ENCODE data around the gene TBC1D2B. TPM values are rescaled to one million over a fixed set of nuclear protein-coding genes. Genes with fewer than 3 reads are reported as not detected.
"Not testable (repeated sequence)": the region's sequence is repeated elsewhere in the genome, so short reads cannot be mapped to it uniquely, and the experiment has no call there.

Gene TBC1D2B
- polyA plus RNA-seq, 3 donors, result 19.0 to 47.3 (median 24.4) TPM

DNA sequence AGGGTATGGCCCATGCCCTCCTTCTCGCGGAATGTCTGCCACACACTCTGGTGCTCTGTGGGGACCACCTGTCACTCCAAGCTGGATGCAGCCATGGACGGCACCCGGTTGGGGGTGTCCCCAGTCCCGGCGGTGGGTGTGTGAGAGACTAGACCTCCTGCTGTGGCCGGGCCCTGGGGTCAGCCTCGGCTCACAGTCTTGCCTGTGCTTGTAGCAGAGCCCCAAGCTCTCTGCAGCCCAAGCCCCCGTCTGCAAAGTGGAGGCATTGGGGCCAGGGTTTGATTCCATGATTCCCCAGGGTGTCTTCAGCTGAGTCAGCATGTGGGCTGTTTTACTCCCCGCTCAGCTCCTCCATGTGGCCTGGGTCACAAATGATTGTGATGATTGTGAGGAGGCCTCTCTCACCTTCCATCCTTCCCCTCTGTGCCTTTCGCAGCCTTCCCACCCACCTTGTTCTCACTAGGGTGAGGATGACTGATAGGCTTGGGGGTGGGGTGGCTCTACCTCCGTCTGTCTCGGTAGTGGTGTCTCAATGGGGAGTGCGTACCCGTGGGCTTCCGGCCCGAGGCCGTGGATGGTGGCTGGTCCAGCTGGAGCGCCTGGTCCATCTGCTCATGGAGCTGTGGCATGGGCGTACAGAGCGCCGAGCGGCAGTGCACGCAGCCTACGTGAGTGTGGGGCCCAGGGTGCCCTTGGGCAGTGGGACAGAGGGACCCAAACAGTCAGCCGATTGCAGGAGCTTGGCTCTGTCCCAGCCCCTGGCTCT, 100.6 kb downstream of the TBC1D2B start:
- not testable (repeated sequence) for H3K27ac ChIP-seq (ENCODE audit: low read depth, low read length)
- 85 to 91% (median 86%) methylated on average over 21 to 26 of the region's 26 CpGs for WGBS, 3 donors

DNA sequence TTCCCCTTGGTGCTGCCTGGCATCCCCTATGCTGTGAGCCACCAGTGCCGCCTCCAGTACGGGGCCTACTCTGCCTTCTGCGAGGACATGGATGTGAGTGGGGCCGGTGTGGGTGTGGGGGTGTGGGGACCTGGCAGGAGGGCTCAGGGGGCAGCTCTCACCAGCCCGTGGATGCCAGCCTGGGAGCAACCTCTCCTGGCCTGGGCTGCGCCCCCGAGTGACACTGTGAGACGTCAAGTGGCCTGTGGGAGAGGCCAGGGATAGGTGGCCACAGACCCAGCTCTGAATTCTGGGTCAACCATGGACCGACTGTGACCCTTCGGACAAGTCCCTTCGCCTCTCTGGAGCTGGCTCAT, 101.4 kb downstream of the TBC1D2B start:
- not testable (repeated sequence) for H3K27ac ChIP-seq (ENCODE audit: low read depth, low read length)

GRCh38 chr15:77975332-77976094, 102.0 kb downstream of the TBC1D2B start:
- no peak overlapping the region for H3K27ac ChIP-seq (ENCODE audit: low read depth, low read length)
- 79 to 84% (median 82%) methylated on average over 24 to 26 of the region's 26 CpGs for WGBS, 3 donors

More for the DNA sequence above, 101.4 kb downstream of the TBC1D2B start:
- 90 to 98% (median 97%) methylated on average over 10 to 11 of the region's 11 CpGs for WGBS, 3 donors

DNA sequence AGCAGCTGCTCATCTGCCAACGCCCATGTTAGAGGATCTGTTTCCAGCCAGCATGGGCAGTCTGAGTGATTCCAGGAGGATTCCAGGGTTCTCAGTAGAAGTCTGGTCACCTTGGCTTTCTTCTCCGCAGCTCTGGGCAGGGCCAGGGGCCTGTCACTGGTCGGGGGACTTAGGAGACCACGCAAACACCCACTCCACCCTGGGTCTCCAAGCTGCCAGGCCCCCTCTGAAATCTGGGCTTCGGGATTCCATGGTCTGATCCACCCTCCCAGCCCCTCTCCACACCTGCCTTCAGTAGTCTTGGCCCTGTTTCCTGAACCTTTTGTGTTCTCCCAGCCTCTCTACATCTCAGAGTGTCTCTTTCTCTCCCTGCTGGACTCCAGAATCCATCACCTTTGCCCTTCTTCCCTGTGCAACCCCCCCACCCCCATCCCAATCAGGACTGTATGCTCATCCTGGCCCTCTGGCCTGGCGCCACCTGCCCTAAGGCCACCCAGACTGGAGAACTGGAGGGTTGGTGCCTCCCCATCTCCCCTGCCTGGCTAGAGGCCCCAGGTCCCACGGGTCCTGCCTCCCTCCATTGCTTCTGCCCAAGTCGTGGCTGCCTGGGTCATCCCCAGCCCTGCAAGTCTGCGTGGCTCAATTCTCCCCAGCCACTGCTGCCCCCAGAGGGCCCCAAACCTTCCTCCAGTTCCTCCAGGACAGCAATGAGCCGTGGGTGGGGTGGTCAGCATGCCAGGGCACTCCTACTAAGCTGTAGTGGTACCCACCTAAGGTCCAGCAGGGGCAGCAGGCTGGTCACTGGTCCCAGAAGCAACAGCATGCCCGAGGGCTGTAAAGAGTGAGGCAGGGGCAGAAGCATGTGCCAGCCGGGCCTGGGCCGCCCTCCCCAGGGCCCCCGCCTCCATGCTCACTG, 102.8 kb downstream of the TBC1D2B start:
- H3K27ac ChIP-seq (ENCODE audit: low read depth, low read length), result no peak overlapping the region
- 85 to 91% (median 89%) methylated on average over 13 to 14 of the region's 14 CpGs for WGBS, 3 donors

GRCh38 chr15:77974098-77974414, 103.5 kb downstream of the TBC1D2B start:
- no peak overlapping the region for H3K27ac ChIP-seq (ENCODE audit: low read depth, low read length)
- WGBS, 3 donors, result 31 to 33% (median 32%) methylated on average over 6 of the region's 6 CpGs

DNA sequence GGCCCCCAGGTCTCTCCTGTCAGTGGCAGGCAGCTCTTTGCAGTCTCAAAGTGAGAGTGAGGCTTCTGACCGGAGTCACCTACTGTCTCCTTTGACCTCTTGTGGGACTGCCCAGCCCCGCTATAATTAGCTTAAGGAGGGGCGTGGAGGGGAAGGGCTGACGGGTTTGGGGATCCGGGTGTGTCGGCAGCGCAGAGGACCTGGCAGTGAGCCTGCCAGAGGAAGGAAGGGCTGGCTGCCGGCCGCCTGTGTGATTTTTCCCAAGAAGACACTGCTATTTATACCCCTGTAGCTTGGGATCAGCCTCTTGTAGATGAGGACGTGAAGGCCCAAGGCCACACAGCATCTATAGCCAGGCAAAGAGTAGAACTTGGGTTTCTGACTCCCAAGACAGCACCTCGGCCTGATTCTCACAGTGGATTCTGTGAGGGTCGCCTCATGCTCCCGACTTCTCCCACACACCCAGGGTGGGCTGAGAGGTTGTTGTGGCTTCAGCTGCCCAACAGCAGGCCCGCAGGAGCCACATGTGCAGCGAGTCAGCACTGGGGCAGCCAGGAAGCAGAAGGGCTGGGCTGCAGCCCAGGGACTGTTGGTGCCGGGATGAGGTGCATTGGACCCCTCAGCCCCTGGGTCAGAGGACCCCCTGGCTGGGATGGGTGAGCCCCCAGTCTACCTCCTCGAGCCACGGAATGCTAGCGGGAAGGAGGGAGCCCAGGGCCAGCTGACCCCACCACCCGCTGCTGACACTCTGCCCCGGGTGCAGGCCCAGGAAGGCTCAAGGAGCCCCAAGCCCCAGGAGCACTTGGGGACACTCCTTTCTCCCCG, 104.0 kb downstream of the TBC1D2B start:
- not testable (repeated sequence) for H3K27ac ChIP-seq (ENCODE audit: low read depth, low read length)

DNA sequence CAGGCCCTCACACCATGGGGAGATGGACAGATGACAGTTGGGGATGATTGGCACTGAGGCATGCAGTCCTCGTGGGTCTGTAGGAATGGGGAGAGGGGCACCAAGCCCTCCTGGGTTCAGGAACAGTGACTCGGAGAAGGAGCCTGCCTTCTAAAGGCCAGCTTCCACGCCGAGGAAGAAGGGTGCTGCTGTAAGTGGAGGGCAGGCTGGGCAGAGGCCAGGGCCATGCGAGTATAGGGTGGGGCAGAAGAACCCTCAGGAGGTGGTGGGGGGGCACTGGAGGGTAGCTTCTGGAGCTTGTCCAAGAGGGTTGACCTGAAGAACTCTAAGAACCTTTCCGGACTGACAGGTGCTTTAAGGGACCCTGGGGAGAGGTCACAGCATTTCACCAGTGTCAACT, 104.8 kb downstream of the TBC1D2B start:
- not testable (repeated sequence) for H3K27ac ChIP-seq (ENCODE audit: low read depth, low read length)
- WGBS, 3 donors, result 88 to 94% (median 89%) methylated on average over 4 to 5 of the region's 6 CpGs

More for the DNA sequence above, 104.0 kb downstream of the TBC1D2B start:
- 53 to 78% (median 56%) methylated on average over 7 to 10 of the region's 22 CpGs for WGBS, 3 donors

DNA sequence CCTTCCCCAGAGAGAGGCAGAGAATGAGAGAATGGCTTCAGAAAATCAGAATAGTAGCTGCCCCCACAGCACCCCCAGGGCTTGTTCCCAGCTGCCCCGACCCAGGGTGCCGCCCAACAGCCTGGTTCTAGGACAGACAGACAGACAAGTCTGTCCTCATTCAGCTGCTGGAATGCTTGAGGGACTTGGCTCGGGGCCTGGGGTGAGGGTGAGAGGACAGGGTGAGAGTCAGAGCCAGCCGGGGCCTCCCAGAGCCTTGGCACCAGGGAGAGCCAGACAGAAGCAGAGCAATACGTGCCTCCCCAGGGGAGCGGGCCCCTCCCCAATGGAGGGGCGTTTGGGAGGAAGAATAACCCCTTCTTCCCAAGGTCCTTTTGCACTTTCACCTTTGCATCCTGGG, 105.6 kb downstream of the TBC1D2B start:
- H3K27ac ChIP-seq (ENCODE audit: low read depth, low read length), result not testable (repeated sequence)
- WGBS, 3 donors, result 63 to 72% (median 66%) methylated on average over 6 to 7 of the region's 7 CpGs

- H3K27ac ChIP-seq (ENCODE audit: low read depth, low read length), result not testable (repeated sequence)
- 72 to 87% (median 85%) methylated on average over 3 of the region's 4 CpGs for WGBS, 3 donors
These were observed 106.6 kb downstream of the TBC1D2B start for GRCh38 chr15:77970813-77971360.

- H3K27ac ChIP-seq (ENCODE audit: low read depth, low read length), result no peak overlapping the region
- 94 to 98% (median 95%) methylated on average over 2 of the region's 2 CpGs for WGBS, 3 donors
These were observed 108.5 kb downstream of the TBC1D2B start for GRCh38 chr15:77969055-77969454.

- no peak overlapping the region for H3K27ac ChIP-seq (ENCODE audit: low read depth, low read length)
- WGBS, 3 donors, result 43 to 66% (median 56%) methylated on average over 1 of the region's 1 CpG
These were observed 109.7 kb downstream of the TBC1D2B start for GRCh38 chr15:77967798-77968197.

DNA sequence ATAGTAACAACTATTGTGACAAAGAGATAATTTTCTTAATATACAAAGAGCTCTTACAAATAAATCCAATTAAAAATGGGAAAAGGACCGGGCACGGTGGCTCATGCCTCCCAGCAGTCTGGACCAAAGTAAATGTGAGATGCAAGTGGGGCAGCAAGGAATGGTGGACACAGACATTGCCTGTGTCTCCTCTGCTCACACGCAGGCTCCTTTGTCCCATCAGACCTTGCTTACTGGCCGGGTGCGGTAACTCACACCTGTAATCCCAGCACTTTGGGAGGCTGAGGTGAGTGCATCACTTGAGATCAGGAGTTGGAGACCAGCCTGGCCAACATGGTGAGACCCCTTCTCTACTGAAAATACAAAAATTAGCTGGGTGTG, 110.3 kb downstream of the TBC1D2B start:
- not testable (repeated sequence) for H3K27ac ChIP-seq (ENCODE audit: low read depth, low read length)
- 68 to 74% (median 72%) methylated on average over 5 of the region's 5 CpGs for WGBS, 3 donors

DNA sequence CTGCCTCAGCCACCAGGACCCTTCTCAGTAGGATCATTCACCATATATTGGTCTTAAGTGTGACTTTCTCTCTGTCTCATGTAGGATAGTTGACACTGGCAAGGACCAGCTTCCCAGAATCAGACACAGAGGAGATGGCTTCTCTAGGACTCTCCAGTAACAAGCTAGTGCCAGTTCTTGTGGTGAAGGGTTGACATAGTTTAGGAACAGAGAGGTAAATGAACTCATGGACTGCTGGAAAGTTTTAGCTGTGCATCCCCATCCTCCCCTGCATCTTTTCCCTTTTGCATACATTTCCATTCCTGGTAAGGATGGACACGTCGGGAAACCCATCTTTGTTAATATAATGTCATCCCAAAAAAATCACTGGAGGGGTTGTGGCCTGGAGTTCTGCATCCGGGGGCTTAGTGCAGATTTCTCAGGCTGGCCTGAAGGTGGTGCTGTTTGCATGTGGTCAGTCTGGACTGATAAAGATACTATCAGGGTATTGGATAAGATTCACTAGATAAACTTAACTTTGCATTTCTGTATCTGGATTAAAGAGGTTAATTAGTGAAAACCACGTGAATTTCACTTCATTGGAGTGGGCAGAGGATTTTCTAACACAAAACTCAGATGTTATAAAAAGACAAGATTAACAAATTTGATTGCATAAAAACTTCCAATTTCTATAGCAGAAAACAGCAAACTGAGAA, 110.8 kb downstream of the TBC1D2B start:
- WGBS, 3 donors, result 5 to 8% (median 6%) methylated on average over 4 of the region's 4 CpGs
- H3K27ac ChIP-seq (ENCODE audit: low read depth, low read length), result no peak overlapping the region

GRCh38 chr15:77964193-77964592, 113.3 kb downstream of the TBC1D2B start:
- H3K27ac ChIP-seq (ENCODE audit: low read depth, low read length), result no peak overlapping the region
- 44 to 84% (median 64%) methylated on average over 1 of the region's 1 CpG for WGBS, 3 donors

DNA sequence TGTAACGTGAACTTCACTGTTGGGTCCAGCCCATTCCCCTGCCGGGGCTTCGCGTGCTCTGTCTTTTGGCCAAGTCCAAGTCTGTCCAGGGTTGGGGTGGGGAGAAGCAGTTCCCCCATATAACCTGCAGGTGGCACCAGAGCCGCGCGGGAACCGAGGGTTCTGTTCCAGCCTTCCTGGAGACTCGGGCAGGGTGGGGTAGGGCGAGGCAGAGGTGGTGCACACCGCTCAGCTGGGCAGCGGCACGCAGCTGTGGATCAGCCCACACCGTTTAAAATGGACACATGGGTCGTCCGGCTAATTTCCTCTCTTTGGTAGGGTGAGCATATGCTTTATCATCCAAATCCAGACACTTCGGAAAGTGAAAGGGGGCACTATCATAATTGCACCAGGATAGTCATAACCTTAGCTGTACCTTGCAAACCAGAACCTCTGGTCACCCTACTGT, 118.1 kb downstream of the TBC1D2B start:
- WGBS, 3 donors, result 3 to 4% (median 4%) methylated on average over 17 of the region's 17 CpGs
- H3K27ac ChIP-seq (ENCODE audit: low read depth, low read length), result no peak overlapping the region

GRCh38 chr15:77958716-77959431, 118.6 kb downstream of the TBC1D2B start:
- WGBS, 3 donors, result 59 to 69% (median 64%) methylated on average over 7 of the region's 7 CpGs
- not testable (repeated sequence) for H3K27ac ChIP-seq (ENCODE audit: low read depth, low read length)

GRCh38 chr15:77958021-77958420, 119.5 kb downstream of the TBC1D2B start:
- 80 to 93% (median 92%) methylated on average over 2 of the region's 2 CpGs for WGBS, 3 donors
- H3K27ac ChIP-seq (ENCODE audit: low read depth, low read length), result not testable (repeated sequence)

All from adipose tissue (tissue), 3 donors.